GM19351 (cell line): ENCODE results near the gene ZFP28.

Experiments used
- ATAC-seq: cut with Tn5 transposase; IDR thresholded peaks from one replicate; pipeline ENCODE4 v1.9.1; 2021; ENCODE audit warnings: mild to moderate bottlenecking, moderate library complexity; ENCODE audit not compliant: unreplicated experiment

Gene ZFP28

DNA sequence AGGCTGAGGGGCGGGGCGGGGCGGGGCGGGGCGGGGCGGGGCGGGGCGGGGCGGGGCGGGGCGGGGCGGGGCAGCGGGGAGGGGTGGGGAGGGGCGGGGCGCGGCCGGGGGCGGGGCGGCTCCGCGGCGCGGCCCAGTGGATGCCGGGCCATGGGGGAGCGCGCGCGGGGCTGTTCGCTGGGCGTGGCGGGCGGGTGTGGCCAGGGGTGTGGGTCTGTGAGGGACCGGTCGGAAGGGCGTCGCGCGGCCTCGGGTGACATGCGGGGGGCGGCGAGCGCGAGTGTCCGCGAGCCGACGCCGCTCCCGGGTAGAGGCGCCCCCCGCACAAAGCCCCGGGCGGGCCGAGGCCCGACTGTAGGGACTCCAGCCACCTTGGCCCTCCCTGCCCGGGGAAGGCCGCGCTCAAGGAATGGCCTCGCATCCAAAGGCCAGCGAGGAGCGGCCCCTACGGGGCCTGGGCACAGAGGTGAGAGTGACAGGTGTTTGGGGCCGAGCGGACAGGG is at the start of gene ZFP28:
TSS of gene ZFP28 (plus strand) at position 188 of the 503 bp plus-strand sequence. CDS start at position 259, 71 bp downstream.
- peak; percentile 58 for ATAC-seq

DNA sequence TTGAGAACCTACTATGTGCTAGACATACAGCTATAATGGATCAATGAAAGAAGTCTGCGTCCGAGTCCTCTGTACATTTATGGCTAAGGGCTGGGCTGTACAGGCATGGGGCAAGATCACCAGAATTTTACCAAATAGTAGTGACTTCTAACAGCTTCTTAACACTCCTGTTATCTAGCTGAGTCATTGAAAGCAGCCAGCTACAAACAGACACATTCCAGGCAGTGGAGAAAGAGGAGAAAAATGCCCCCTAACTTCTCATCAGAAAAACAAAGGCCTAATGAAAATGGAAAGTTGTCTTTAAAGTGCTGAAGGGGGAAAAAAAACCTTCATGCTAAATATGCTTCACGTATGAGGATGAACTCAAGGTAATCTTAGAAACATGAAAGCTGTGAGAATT is 47.3 kb upstream of the ZFP28 start:
- no peak for ATAC-seq

DNA sequence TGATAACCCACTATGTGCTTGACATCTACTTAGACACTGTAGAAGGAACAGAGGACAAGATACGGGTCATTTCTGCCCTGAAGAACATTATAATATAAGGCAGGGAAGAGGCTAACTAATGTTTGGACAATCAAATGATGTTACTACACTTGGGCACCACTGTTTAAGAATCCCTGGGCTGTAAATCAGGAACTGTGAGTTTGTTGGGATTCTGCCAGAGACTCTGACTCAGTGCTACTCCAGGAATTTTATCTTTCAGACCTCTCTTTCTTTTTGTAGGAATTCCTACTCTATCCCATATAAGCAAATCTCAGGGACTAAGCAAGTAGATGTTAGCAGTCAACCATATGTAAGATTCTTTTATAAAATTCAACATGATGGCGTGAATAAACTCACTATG is 34.2 kb upstream of the ZFP28 start:
- no peak for ATAC-seq

DNA sequence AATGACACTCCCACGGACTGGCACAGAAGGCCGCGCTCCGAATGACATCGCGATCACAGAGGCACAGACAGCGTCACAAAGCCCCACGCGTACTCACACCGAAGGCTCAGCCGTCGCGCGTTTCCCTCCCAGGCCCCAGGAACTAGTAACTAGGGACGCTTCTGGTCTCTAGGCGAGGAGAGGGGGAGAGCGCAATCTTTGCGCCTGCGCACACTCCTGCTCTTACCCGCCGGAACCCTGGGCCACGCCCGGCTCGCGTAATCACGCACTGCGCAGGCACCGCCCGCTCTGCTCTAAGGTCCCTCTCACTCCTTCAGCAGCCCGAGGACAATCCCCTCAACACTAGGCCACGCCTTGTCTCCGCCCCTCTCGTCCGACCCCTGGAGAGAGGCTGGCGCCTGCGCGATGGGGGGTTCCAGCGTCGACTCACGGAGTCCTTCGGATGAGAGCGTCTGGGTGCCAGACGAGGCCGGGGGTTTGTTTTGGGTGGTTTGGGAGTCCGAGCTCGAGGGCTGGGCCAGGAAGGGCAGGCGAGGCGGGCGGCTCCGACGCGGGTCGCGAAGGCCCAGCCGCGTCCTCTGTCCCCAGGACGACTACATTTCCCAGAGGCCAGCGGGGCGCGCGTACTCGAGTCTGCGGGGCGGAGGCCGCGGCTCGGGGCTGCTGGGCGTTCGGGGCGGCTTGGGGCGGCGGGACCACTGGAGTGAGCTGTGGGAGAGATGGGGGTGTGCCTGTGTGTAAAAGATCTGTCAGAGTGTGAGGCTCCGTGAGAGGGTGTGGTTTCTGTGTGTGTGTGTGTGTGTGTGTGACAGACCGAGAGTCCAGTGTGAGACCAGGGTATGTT is 31.1 kb upstream of the ZFP28 start, which contains the start of gene ZNF471:
TSS of gene ZNF471 (plus strand) at position 410 of the 844 bp plus-strand sequence. CDS start 3,717 bp downstream, outside the sequence.
- ATAC-seq = no peak

DNA sequence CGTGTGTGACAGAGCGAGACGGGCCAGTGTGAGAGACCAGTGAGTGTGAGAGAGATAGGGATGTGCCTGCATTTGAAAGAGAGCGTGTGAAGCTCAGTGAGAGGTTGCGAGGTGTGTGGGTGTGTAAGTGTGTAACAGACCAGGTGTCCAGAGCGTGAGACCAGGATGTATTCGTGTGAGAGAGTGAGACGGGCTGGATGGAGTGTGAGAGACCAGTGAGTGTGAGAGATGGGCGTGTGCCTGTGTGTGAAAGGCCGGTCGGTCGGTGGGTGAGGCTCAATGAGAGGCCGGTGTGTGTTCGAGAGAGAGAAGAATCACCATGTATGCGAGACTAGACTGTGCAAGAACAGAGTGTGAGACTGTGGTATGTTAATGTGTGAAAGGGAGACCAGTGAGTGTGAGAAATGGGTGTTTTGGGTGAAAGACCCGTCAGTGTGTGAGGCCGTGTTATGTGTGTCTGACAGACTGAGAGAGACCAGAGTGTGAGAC is 30.4 kb upstream of the ZFP28 start:
- ATAC-seq = no peak

DNA sequence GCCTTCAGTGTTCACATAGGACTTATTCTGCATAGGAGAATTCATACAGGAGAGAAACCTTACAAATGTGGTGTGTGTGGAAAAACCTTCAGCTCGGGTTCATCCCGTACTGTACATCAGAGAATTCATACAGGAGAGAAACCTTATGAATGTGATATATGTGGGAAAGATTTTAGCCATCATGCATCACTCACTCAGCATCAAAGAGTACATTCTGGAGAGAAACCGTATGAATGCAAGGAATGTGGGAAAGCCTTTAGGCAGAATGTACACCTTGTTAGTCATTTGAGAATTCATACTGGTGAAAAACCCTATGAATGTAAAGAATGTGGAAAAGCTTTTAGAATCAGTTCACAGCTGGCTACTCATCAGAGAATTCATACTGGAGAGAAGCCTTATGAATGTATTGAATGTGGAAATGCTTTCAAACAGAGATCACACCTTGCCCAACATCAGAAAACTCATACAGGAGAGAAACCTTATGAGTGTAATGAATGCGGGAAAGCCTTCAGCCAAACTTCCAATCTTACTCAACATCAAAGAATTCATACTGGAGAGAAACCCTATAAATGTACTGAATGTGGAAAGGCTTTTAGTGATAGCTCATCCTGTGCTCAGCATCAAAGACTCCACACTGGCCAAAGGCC is 13.4 kb upstream of the ZFP28 start:
- no peak for ATAC-seq

DNA sequence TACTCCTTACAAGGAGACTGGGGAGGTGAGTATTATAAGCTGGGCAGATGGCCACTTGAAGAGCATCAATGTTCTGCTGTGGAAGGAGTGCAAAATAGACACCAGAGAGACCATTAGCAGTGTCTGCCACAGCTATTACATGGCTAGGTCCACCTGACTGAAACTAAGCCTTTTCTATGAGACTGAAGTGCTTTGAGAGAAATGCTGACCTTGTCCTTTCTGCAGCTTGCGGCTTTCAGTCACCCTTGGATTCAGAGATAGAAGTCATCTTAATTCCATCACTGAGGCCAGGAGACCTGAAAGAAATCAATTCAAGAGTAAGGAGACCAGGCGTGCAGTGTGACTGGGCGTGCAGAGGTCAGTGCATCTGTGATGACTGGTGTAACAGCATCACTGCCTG is 1.3 kb upstream of the ZFP28 start:
- ATAC-seq = no peak

DNA sequence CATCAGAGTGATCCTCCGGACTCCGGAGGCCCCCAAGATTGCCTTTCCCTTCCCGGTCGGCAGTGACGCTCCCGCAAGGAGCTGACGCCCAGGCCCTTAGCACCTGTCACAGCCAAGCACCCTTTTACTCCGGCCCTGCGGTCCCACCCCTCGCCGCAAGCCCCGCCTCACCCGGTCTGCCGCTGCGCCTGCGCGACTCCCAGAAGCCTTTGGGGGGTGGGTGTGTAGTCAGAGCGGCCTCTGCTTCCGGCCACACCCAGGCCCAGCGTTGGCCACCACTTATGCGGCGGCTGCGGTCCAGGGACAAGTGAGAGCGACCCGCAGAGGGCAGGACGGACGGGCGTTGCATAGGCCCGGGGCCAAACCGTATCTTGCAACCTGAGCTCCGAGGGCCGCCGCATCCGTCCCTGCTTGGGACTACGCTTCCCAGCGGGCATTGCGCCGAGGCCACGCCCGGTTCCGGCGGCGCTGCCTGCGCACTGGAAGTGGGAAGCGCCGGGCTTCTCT is 441 bp upstream of the ZFP28 start:
- peak; percentile 90 for ATAC-seq

DNA sequence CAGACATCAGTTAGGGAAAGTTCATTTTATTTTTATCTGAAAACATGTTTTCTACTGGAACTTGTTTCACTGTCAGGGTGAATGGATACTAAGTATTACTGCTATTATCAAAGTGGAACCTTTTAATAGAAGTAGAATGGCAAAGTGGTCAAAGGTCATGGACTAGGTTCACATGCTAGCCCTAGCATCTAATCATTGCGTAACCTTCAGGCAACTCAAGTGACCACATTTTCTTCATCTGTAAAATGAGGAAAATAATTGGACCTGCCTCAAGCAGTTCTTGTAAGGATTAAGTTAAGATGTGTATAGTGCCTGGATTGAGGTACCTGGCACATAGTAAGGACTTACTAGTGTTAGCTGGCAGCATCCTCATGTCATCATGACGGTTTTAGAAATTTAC is 5.0 kb downstream of the ZFP28 start:
- ATAC-seq = no peak

DNA sequence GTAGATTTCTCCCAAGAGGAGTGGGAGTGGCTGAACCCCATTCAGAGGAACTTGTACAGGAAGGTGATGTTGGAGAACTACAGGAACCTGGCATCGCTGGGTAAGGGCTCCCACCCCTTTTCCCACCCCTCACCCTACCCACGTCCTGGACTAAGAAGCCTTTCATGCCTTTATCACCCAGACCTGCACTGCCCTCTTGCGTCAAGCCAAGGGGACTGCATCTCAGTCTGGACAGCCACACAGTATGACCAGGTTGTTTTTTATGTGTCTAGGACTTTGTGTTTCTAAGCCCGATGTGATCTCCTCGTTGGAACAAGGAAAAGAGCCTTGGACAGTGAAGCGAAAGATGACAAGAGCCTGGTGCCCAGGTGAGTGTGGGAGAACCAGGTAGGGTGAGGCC is 8.8 kb downstream of the ZFP28 start:
- no peak for ATAC-seq

DNA sequence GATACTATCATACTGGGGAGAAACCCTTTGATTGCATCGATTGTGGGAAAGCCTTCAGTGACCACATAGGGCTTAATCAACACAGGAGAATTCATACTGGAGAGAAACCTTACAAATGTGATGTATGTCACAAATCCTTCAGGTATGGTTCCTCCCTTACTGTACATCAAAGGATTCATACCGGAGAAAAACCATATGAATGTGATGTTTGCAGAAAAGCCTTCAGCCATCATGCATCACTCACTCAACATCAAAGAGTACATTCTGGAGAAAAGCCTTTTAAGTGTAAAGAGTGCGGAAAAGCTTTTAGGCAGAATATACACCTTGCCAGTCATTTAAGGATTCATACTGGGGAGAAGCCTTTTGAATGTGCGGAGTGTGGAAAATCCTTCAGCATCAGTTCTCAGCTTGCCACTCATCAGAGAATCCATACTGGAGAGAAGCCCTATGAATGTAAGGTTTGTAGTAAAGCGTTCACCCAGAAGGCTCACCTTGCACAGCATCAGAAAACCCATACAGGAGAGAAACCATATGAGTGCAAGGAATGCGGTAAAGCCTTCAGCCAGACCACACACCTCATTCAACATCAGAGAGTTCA is 15.6 kb downstream of the ZFP28 start:
- ATAC-seq = no peak

DNA sequence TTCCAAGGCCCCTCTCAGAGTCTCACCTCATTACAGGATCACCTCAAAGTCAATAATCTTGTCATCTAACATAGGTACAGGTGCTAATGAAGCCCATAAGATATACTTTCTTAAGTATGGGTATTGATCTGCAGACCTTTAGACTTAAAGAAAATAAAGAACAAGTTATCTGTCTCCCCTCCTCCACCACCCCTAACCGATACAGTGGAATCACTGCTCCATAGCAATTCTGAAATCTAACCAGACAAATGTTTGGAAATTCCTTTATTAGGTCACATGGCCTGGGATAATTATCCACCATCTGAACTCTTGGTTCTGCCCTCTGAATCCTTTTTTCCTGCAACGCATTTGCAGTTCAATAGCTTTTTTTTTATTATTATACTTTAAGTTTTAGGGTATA is 24.0 kb downstream of the ZFP28 start:
- ATAC-seq = no peak

DNA sequence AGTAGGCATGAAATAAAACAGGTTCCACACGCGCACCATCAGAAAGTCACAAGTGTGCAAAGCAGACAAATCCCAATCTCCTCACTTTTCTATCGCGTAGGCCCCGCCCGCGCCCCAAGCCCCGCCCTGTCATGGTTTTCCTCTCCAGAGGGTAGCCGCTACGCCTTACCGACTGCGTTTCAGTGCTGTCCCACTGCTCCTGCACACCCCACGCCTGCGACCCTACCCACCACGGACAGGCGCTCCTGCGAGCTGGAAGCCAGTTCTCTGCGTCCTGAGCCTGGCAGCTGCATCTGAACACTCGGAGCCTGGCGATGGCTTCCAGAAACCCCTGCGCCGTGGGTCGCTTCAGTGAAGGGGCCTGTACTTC is 28.1 kb downstream of the ZFP28 start:
- ATAC-seq = peak; percentile 14

DNA sequence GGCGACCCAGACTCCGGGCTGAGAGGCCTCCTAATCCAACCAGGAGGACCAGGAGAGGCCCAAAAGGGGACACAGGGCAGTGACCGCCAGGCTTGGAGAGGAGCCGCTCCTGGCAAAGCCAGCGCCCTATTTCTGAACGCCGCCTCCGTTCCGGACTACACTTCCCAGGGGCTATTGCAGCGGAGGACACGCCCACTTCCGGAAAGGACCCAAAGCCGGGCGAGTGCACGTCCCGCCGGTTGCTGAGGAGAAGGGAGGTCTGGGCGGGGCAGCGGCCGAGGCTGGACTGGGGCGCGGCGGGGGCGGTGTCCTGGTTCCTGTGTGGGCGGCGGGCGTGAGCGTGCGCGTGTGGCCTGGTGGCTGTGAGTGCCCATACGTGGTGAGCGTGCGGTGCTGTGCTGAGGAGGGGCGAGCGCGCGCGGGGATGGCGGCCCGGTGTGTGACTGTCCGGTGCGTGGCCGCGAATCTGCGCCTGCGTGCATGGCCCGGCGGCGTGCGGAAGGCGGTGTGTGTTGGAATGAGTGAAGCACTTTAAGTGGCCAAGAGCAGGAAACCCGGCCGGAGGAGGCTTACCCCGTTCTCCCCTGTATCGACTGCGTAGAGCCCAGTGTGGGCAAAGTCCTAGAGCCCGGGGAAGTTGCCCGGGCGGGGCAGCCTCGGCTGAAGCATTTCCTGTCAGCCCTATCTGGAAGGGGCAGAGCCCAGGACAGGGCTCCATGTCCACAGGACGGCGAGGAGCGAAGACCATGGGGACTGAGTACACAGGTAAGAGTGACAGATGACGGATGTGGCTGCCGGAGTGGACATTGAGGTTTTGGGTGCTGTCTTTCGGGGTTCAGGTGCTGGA is 28.7 kb downstream of the ZFP28 start, which contains the start of gene ZNF470:
TSS of gene ZNF470 (plus strand) at position 195 of the 847 bp plus-strand sequence. CDS start 2,844 bp downstream, outside the sequence.
- ATAC-seq = peak; percentile 98

DNA sequence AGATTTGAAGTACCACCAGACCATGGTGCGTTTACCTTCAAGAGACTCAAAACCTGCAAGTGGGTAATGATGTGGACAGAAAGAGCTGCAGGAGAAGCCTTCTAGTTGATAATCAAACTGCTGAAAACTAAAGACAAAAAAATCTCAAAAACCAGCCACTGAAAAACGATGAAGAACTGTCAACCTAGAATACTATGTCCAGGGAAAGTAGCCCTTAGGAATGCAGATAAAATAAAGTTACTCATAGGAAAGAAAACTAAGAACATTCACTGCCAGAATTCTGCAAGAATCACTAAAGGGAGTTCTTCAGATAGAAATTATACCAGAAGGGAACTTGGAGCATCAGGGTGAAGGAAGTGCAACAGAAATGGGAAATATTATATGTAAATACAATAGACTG is 33.8 kb downstream of the ZFP28 start:
- ATAC-seq = no peak

DNA sequence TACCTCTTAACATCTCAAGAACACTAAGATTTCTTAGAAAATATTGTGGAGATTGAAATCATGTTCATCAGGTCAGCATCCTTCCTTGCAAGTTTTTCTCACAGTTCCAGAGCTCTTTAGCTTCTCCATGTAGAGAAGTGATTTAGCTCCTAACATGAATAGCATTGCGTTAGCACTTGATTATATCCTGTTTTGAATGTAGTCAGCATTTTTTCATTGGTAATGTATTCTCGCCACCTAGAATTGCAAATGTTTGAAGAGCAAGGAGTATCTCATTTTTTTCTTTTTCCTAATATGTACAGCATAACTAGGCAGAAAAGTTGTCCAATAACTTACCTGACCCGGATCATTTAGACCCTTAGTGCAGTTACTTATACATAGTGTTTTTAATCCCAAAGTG is 35.2 kb downstream of the ZFP28 start:
- ATAC-seq = no peak

DNA sequence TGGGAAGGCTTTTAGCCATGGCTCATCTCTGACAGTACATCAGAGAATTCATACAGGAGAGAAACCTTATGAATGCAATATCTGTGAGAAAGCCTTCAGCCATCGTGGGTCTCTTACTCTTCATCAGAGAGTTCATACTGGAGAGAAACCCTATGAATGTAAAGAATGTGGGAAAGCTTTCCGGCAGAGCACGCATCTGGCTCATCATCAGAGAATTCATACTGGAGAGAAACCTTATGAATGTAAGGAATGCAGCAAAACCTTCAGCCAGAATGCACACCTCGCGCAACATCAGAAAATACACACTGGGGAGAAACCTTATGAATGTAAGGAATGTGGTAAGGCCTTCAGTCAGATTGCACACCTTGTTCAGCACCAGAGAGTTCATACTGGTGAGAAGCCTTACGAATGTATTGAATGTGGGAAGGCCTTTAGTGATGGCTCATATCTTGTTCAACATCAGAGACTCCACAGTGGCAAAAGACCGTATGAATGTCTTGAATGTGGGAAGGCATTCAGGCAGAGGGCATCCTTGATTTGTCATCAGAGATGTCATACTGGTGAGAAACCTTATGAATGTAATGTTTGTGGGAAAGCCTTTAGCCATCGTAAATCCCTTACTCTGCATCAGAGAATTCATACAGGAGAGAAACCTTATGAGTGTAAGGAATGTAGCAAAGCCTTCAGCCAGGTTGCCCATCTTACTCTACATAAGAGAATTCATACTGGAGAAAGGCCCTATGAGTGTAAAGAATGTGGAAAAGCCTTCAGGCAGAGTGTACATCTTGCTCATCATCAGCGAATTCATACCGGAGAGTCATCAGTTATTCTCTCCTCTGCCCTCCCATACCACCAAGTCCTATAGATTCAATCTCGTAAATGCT is 39.2 kb downstream of the ZFP28 start:
- no peak for ATAC-seq

DNA sequence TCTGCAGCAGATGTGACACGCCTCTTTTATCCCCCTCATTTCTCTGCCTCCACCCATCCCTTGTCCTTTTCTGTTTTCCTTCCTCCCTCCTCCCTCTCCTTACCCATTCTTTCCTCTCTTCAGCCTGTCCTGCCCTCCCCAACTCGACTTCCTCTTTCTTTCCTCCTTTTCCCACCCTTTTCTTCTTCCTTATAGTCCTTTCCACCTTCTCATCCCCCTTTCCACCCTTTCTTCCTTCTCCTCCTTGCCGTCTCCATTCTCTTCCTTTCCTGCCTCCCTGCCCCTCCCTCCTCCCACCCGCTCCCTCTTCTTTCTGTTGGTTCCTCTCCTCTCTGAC is 55.7 kb downstream of the ZFP28 start:
- ATAC-seq = no peak

DNA sequence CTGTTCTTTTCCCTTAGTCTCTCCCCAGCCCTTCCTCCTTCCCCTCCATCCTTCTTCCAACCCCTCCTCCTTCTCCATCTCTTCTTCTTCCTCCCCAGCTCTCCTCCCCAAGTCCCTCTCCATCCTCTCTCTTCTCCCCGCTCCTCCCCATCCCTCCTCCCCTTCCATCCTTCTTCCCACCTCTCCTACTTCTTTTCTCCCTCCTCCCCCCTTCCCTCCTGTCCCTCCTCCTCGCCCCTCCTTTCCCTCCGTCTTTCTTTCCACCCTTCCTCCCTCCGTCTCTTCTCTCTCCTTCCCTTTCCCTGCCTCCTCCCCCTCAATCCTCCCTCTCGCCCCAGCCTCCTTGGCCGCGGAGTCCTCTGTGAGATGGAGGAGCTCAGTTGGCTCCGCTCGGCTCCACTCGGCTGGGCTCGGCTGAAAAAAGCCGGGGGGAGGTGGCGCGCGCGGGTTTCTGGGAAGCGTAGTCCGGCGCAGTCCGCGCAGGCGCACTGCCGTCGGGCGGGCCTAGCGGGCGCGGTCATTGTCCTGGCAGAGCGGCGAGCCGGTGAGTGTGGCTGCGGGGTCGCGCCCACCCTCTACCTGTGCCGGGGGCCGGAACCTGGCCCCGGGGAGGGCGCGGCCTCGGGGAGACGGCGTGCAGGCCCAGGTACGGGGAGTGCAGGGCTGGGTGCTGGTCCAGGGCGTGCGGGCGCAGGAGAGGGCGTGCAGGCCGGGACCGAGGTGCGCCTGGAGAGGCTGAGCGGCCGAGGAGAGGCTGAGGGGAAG is 56.2 kb downstream of the ZFP28 start, which contains the start of gene ZNF71:
TSS of gene ZNF71 (plus strand) at position 520 of the 765 bp plus-strand sequence. CDS start 6,257 bp downstream, outside the sequence.
- ATAC-seq = peak; percentile 91
